Activated naive CD4-positive, alpha-beta T cell (primary cell): ENCODE results near the gene CFAP157.

Experiments used
- DNase-seq, 4 experiments: peaks; one replicate each; lab custom pipeline; 2025; lab: John Stamatoyannopoulos, UW

CFAP157 gene

GRCh38 chr9:127693143-127693542, 13.6 kb upstream of the CFAP157 start:
- DNase-seq: no peak

- DNase-seq: no peak
Measured at GRCh38 chr9:127693697-127694096, 13.1 kb upstream of the CFAP157 start.

- no peak for DNase-seq
Measured at GRCh38 chr9:127694890-127695720, 11.7 kb upstream of the CFAP157 start.

GRCh38 chr9:127697575-127697974, 9.2 kb upstream of the CFAP157 start:
- no peak for DNase-seq

GRCh38 chr9:127698386-127698785, 8.4 kb upstream of the CFAP157 start:
- DNase-seq: no peak

- DNase-seq: peak; percentile 40 to 64 (median 50)
Measured at GRCh38 chr9:127698985-127699670, 7.7 kb upstream of the CFAP157 start.

- DNase-seq: no peak
Measured at GRCh38 chr9:127700140-127700539, 6.6 kb upstream of the CFAP157 start.

GRCh38 chr9:127700594-127701255, 6.1 kb upstream of the CFAP157 start:
- DNase-seq: no peak

GRCh38 chr9:127703289-127703946, 3.4 kb upstream of the CFAP157 start:
- no peak for DNase-seq

GRCh38 chr9:127705577-127706379, 1.0 kb upstream of the CFAP157 start:
- DNase-seq: no peak

- DNase-seq: no peak
Measured at GRCh38 chr9:127707766-127708165, 978 bp downstream of the CFAP157 start.

- no peak for DNase-seq
Measured at GRCh38 chr9:127708952-127709587, 2.3 kb downstream of the CFAP157 start.

- no peak for DNase-seq
Measured at GRCh38 chr9:127710204-127710783, 3.5 kb downstream of the CFAP157 start.

GRCh38 chr9:127711226-127711701, 4.5 kb downstream of the CFAP157 start:
- DNase-seq: no peak

- DNase-seq: no peak
Measured at GRCh38 chr9:127711831-127712274, 5.1 kb downstream of the CFAP157 start.

GRCh38 chr9:127712371-127712770, 5.6 kb downstream of the CFAP157 start:
- no peak for DNase-seq

GRCh38 chr9:127712867-127713266, 6.1 kb downstream of the CFAP157 start:
- no peak for DNase-seq

GRCh38 chr9:127714020-127714750, 7.4 kb downstream of the CFAP157 start:
- DNase-seq: no peak

GRCh38 chr9:127714951-127715469, 8.2 kb downstream of the CFAP157 start:
- no peak for DNase-seq
